ENCODE results near the gene MED15.

Gene MED15

DNA sequence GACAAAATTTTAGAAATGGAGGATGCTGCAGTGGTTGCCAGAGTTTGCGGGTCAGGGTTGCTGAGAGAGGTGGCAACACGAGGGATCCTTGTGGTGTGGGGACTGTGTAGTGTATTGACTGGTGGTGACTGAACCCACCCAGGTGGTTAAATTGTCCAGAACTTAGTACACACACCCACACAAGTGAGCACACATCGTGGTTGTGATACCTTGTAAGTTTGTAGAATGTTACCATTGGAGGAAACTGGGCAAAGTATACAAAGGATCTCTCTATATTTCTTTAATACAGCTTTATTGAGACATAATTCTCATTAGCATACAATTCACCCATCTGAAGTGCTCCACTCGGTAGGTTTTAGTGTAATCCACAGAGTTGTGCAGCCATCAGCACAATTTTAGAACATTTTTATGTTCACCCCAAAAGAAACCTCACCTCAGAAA is 56.1 kb downstream of the MED15 start:
- no peak for DNase-seq (ENCODE audit: low read depth)
- TF ChIP-seq, protein P1, sequence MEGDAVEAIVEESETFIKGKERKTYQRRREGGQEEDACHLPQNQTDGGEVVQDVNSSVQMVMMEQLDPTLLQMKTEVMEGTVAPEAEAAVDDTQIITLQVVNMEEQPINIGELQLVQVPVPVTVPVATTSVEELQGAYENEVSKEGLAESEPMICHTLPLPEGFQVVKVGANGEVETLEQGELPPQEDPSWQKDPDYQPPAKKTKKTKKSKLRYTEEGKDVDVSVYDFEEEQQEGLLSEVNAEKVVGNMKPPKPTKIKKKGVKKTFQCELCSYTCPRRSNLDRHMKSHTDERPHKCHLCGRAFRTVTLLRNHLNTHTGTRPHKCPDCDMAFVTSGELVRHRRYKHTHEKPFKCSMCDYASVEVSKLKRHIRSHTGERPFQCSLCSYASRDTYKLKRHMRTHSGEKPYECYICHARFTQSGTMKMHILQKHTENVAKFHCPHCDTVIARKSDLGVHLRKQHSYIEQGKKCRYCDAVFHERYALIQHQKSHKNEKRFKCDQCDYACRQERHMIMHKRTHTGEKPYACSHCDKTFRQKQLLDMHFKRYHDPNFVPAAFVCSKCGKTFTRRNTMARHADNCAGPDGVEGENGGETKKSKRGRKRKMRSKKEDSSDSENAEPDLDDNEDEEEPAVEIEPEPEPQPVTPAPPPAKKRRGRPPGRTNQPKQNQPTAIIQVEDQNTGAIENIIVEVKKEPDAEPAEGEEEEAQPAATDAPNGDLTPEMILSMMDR (IDR thresholded peaks at IDR 0.05; ENCODE audit: control insufficient read depth, insufficient read depth, low read depth, low read length, missing control alignments) = no peak
- H3K4me3 ChIP-seq (ENCODE audit: control insufficient read depth, low read depth, low read length) = no peak overlapping the region

DNA sequence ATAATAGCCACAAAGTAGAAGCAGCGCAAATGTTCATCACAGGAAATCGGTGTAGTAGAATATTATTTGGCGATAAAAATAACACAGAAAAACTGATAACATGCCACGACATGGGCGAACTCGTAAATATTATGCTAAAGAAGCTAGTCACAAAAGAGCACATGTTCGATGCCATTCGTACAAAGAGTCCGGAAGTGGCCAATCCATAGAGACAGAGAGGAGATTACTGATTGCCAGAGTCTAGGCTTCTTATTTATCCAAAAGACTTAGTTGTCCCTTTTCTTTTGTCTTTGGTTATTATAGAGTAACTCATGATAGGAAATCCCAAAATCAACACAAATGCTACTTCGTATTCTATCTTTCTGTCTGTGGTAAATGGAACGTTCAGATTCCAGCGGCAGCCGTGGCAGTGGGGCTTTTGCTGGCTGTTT is 56.5 kb downstream of the MED15 start:
- TF ChIP-seq, protein P1 (IDR thresholded peaks at IDR 0.05; ENCODE audit: control insufficient read depth, insufficient read depth, low read depth, low read length, missing control alignments) = no peak
- no peak for DNase-seq (ENCODE audit: low read depth)
- H3K4me3 ChIP-seq (ENCODE audit: control insufficient read depth, low read depth, low read length) = no peak overlapping the region

DNA sequence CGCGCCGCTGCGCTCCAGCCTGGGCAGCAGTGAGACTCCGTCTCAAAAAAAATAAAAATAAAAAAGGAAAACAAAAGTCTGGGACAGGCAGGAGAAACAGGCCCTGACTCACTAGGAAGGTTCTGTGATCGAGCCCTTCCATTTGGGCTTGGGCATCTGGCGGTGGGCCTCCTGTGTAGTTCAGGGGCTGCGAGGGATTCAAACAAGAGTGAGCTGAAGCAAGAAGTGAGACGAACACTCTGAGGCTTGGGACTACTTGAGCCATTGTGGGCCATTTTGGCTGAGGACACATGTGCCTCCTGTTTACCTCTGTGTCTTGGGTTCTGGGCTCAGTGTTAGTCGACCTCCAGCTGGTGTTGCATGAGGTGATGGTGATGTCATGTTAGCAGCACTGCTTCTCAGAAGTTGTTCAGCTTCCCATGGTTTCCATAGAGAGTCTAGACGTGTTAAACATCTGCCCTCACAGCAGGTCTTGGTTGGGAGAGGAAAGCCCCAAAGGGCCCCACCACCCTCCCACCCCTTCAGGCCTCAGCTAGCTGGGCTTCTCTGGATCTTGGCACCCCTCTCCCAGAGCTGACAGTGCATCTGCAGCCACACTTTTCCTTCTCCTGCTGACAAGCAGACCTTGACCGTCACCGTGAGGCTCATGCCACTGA is 57.8 kb downstream of the MED15 start:
- TF ChIP-seq, protein P1 (IDR thresholded peaks at IDR 0.05; ENCODE audit: control insufficient read depth, insufficient read depth, low read depth, low read length, missing control alignments) = no peak
- DNase-seq (ENCODE audit: low read depth) = no peak
- no peak overlapping the region for H3K4me3 ChIP-seq (ENCODE audit: control insufficient read depth, low read depth, low read length)

DNA sequence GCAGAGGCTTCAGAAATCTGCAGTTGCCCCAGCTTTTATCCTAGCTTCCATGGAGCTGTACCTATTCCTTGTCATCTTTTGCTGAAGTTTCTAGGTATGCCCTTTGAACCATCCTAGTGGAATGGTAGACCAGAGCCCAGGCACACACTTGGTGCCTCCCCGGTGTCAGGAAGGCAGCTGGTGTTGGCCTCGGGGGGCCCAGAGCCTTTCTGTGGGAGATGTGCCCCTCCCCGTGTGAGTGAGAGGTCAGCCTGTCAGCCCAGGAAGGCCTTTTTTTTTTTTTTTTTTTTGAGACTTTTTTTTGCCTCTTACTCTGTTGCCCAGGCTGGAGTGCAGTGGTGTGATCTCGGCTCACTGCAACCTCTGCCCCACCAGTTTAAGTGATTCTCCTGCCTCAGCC is 58.4 kb downstream of the MED15 start:
- DNase-seq (ENCODE audit: low read depth) = no peak
- TF ChIP-seq, protein P1 (IDR thresholded peaks at IDR 0.05; ENCODE audit: control insufficient read depth, insufficient read depth, low read depth, low read length, missing control alignments) = no peak
- H3K4me3 ChIP-seq (ENCODE audit: control insufficient read depth, low read depth, low read length) = no peak overlapping the region

DNA sequence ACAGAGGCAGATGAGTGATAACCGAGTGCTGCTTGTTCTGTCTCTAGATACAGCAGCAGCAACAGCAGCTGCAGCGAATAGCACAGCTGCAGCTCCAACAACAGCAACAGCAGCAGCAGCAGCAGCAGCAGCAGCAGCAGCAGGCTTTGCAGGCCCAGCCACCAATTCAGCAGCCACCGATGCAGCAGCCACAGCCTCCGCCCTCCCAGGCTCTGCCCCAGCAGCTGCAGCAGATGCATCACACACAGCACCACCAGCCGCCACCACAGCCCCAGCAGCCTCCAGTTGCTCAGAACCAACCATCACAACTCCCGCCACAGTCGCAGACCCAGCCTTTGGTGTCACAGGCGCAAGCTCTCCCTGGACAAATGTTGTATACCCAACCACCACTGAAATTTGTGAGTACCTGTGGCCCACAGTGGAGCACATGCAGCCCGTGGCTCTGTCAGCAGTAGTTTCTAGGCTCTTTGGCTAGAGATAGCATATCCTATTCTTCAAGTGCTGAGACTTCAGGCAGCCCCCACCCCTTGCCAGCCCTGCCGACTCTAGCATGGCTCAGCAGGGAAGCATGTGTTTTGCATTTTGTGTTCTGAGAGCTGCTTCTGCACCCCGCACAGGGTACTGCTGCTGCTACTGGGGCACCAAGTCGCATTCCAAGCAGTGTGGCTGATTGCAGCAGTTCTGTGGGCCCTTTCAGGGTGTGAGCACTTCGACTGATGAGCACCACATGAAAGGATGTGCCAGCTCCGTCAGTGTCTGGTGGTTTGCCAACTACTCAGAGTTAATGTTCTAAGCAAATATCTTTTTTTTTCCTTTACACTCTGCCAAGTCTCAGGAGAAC is 59.2 kb downstream of the MED15 start:
- DNase-seq (ENCODE audit: low read depth) = peak; percentile 74
- TF ChIP-seq, protein P1 (IDR thresholded peaks at IDR 0.05; ENCODE audit: control insufficient read depth, insufficient read depth, low read depth, low read length, missing control alignments) = no peak
- H3K4me3 ChIP-seq (ENCODE audit: control insufficient read depth, low read depth, low read length) = no peak overlapping the region

DNA sequence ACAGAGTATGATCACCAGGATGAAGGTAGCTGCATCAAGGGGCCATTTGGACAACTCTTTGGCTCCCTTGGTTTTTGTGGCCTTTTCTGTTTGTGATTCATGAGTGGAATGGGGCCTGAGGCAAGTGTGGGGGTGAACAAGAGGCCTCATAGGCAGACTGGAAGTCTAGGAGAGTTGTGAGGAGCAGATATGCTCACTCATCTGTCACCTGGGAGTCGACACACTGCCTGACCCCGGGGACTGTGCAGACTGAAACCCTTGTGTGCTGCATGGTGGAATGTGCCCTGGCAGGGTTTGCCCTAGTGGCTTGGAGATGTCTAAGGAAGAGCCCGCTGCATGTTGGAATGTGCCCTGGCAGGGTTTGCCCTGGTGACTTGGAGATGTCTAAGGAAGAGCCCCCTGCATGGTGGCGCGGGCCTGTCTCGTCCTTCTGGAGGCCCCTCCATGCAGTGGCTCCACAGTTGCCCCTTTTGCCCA is 60.0 kb downstream of the MED15 start:
- no peak for DNase-seq (ENCODE audit: low read depth)
- no peak overlapping the region for H3K4me3 ChIP-seq (ENCODE audit: control insufficient read depth, low read depth, low read length)
- TF ChIP-seq, protein P1 (IDR thresholded peaks at IDR 0.05; ENCODE audit: control insufficient read depth, insufficient read depth, low read depth, low read length, missing control alignments) = no peak
